OCI-LY3 (cell line): ENCODE results near the gene RLN3.

Source experiments
- H2AFZ ChIP-seq: fragments of 200-600, 300-600 bp; shearing (Covaris generic); 2 replicates; pipeline ENCODE4 v1.6.0; 2014; ENCODE audit warnings: antibody characterized with exemption, low read depth, low read length
- H3K27ac ChIP-seq: fragments of 200-600, 300-600 bp; sonication (generic); 2 replicates; pipeline ENCODE4 v1.5.1; 2014; ENCODE audit warnings: mild to moderate bottlenecking, low read length, moderate library complexity, mixed read lengths
- H3K27me3 ChIP-seq: fragments of 200-600, 300-600 bp; sonication (generic); 2 replicates; pipeline ENCODE4 v1.6.1; 2014; ENCODE audit warnings: low read depth, low read length, mixed read lengths
- H3K36me3 ChIP-seq: fragments of 200-600, 300-600 bp; sonication (generic); replicated peaks from 2 replicates; pipeline ENCODE3; 2014; ENCODE audit warnings: low read depth, low read length, mixed read lengths
- H3K4me1 ChIP-seq: fragments of 300-600, 200-600 bp; sonication (generic); 2 replicates; pipeline ENCODE4 v1.6.1; 2014; ENCODE audit warnings: low read length, mixed read lengths
- H3K4me2 ChIP-seq: fragments of 200-600, 300-600 bp; sonication (generic); 2 replicates; pipeline ENCODE4 v1.6.1; 2014; ENCODE audit warnings: low read length, mixed read lengths
- H3K4me3 ChIP-seq: fragments of 300-600, 200-600 bp; sonication (generic); 2 replicates; pipeline ENCODE4 v1.5.1; 2014; ENCODE audit warnings: antibody characterized with exemption, mild to moderate bottlenecking, low read length, moderate library complexity
- H3K79me2 ChIP-seq: fragments of 300-600, 200-600 bp; shearing (Covaris generic); 2 replicates; pipeline ENCODE4 v1.6.1; 2014; ENCODE audit warnings: mild to moderate bottlenecking, low read length, mixed read lengths
- H3K9ac ChIP-seq: fragments of 300-600, 200-600 bp; shearing (Covaris generic); 2 replicates; pipeline ENCODE4 v1.6.0; 2014; ENCODE audit warnings: mild to moderate bottlenecking, low read length, moderate library complexity
- H3K9me3 ChIP-seq: fragments of 200-600, 300-600 bp; shearing (Covaris generic); 2 replicates; pipeline ENCODE4 v1.6.1; 2014; ENCODE audit warnings: low read length, mixed read lengths; ENCODE audit not compliant: insufficient read depth
- H4K20me1 ChIP-seq: fragments of 200-600, 300-600 bp; sonication (generic); 2 replicates; pipeline ENCODE4 v1.6.1; 2016; ENCODE audit warnings: low read length, mixed read lengths; ENCODE audit not compliant: insufficient read depth
- EZH2phosphoT487 ChIP-seq: fragments of 200-600 bp; shearing (Covaris generic); IDR thresholded peaks from 2 replicates; pipeline ENCODE4 v1.6.1; 2018; ENCODE audit warnings: antibody characterized with exemption, mixed run types, low read depth
- TF ChIP-seq, protein P1 (sequence below): fragments of 200-600, 300-600 bp; sonication (generic); IDR thresholded peaks from 2 replicates; pipeline ENCODE4 v1.5.1; 2014; ENCODE audit warnings: antibody characterized with exemption, low read length, low read depth

Gene RLN3

GRCh38 chr19:14058182-14059092 is 30.5 kb downstream of the RLN3 start:
- Histone ChIP-seq H3K9ac (no peak overlapping the region), H4K20me1 (no peaks in the 10 kb centered on the region), H3K9me3 (no peaks in the 10 kb centered on the region), H3K27ac (no peak overlapping the region), H3K79me2 (no peaks in the 10 kb centered on the region), H3K36me3 (no peaks in the 10 kb centered on the region), H3K27me3 (peaks cover 29% of the 10 kb centered on the region), H3K4me1 (0 out of 2 replicates have a peak, but pooled peaks cover 2% of the 10 kb centered on the region), H3K4me2 (peak overlapping the region; percentile 48), H3K4me3 (no peak overlapping the region), H2AFZ (no peak overlapping the region)
- TF ChIP-seq, protein P1, sequence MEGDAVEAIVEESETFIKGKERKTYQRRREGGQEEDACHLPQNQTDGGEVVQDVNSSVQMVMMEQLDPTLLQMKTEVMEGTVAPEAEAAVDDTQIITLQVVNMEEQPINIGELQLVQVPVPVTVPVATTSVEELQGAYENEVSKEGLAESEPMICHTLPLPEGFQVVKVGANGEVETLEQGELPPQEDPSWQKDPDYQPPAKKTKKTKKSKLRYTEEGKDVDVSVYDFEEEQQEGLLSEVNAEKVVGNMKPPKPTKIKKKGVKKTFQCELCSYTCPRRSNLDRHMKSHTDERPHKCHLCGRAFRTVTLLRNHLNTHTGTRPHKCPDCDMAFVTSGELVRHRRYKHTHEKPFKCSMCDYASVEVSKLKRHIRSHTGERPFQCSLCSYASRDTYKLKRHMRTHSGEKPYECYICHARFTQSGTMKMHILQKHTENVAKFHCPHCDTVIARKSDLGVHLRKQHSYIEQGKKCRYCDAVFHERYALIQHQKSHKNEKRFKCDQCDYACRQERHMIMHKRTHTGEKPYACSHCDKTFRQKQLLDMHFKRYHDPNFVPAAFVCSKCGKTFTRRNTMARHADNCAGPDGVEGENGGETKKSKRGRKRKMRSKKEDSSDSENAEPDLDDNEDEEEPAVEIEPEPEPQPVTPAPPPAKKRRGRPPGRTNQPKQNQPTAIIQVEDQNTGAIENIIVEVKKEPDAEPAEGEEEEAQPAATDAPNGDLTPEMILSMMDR, result no peak
- no peak for TF ChIP-seq EZH2phosphoT487

GRCh38 chr19:14059093-14059480 is 31.1 kb downstream of the RLN3 start:
- no peak overlapping the region for H2AFZ ChIP-seq
- H4K20me1 ChIP-seq, result no peaks in the 10 kb centered on the region

DNA sequence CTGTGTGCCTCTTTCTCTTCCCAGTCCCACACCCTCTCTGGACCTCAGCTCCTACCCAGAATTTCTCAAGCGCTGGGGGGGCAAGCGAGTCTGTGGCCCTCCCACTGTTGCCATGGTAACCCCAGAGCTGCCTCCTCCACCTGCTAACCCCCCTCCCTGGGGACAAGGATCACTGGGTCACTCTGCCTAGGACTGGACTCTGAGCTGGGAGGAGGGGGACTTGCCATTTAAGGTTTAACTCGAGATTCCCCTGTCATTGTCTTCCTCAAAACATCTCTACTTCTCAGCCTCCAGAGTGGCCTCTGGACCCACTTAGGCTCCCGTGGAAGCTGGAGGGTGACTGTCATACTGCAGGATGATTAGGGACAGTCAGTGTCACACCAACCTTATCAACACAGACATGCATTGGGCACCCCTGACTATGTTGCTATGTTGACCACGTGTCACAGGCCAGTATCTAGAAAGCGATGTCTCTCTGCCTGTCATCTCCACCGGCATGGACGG is 31.8 kb downstream of the RLN3 start:
- TF ChIP-seq EZH2phosphoT487, result no peak
- TF ChIP-seq, protein P1, result no peak
- H3K27me3 ChIP-seq, result peaks cover 29% of the 10 kb centered on the region
- no peaks in the 10 kb centered on the region for H3K36me3 ChIP-seq
- H3K9me3 ChIP-seq, result no peaks in the 10 kb centered on the region
- H3K27ac ChIP-seq, result no peak overlapping the region
- 0 out of 2 replicates have a peak, but pooled peaks cover 2% of the 10 kb centered on the region for H3K4me1 ChIP-seq
- no peak overlapping the region for H3K9ac ChIP-seq
- H3K79me2 ChIP-seq, result no peaks in the 10 kb centered on the region
- H3K4me3 ChIP-seq, result no peak overlapping the region
- no peak overlapping the region for H2AFZ ChIP-seq
- no peak overlapping the region for H3K4me2 ChIP-seq
- no peaks in the 10 kb centered on the region for H4K20me1 ChIP-seq

More at GRCh38 chr19:14059093-14059480, 31.1 kb downstream of the RLN3 start:
- no peak for TF ChIP-seq EZH2phosphoT487
- TF ChIP-seq, protein P1, result peak; percentile 74
- Histone ChIP-seq H3K4me3 (no peak overlapping the region), H3K27me3 (peaks cover 29% of the 10 kb centered on the region), H3K79me2 (no peaks in the 10 kb centered on the region), H3K4me1 (0 out of 2 replicates have a peak, but pooled peaks cover 2% of the 10 kb centered on the region), H3K9me3 (no peaks in the 10 kb centered on the region), H3K27ac (no peak overlapping the region), H3K9ac (no peak overlapping the region), H3K36me3 (no peaks in the 10 kb centered on the region), H3K4me2 (peak overlapping the region; percentile 48)

- H3K4me2 ChIP-seq, result no peak overlapping the region
- H3K27ac ChIP-seq, result no peak overlapping the region
- H2AFZ ChIP-seq, result no peak overlapping the region
- no peaks in the 10 kb centered on the region for H3K9me3 ChIP-seq
- H4K20me1 ChIP-seq, result no peaks in the 10 kb centered on the region
- H3K4me1 ChIP-seq, result 0 out of 2 replicates have a peak, but pooled peaks cover 2% of the 10 kb centered on the region
- H3K27me3 ChIP-seq, result peaks cover 29% of the 10 kb centered on the region
- H3K4me3 ChIP-seq, result no peak overlapping the region
- H3K36me3 ChIP-seq, result no peaks in the 10 kb centered on the region
- no peaks in the 10 kb centered on the region for H3K79me2 ChIP-seq
- TF ChIP-seq, protein P1, result no peak
- no peak for TF ChIP-seq EZH2phosphoT487
- H3K9ac ChIP-seq, result no peak overlapping the region
Observed at GRCh38 chr19:14061081-14061749, 33.3 kb downstream of the RLN3 start.
